A673 (cell line): ENCODE data around the gene HOXB9. TPM values are rescaled to one million over a fixed set of nuclear protein-coding genes. Genes with fewer than 3 reads are reported as not detected.

Source experiments
- BruUV-seq: library from RNA; stranded (reverse); fragments of 400-500 nt; replicated peaks from 2 replicates; lab custom pipeline; 2021; lab: Mats Ljungman, UMichigan
- CTCF ChIA-PET: fragments of 300-600 bp; sonication (Branson Sonifier 250); formaldehyde crosslinking; loops from one replicate; lab custom pipeline; 2022; ENCODE audit warnings: antibody characterized with exemption; lab: Charles Lee
- POLR2A ChIA-PET: fragments of 300-600 bp; sonication (Branson Sonifier 250); formaldehyde crosslinking; loops from one replicate; lab custom pipeline; 2022; ENCODE audit warnings: antibody characterized with exemption; ENCODE audit not compliant: low non-redundant PET; lab: Charles Lee
- DNase-seq: peaks from one replicate; pipeline ENCODE4 v3.0.0-alpha.2; 2015; ENCODE audit warnings: low spot score
- H3K27ac ChIP-seq: fragments of 200-600 bp; sonication (generic); 2 replicates; pipeline ENCODE4 v1.5.1; 2016; ENCODE audit warnings: mixed run types, low read depth, mild to moderate bottlenecking, mixed read lengths, antibody characterized with exemption, low read length; ENCODE audit not compliant: poor library complexity, severe bottlenecking
- H3K27me3 ChIP-seq: fragments of 200-600 bp; sonication (generic); replicated peaks from 2 replicates; pipeline ENCODE4 v1.6.1; 2017; ENCODE audit warnings: mixed run types, low read depth, mild to moderate bottlenecking, mixed read lengths, antibody characterized with exemption, low read length; ENCODE audit not compliant: insufficient read depth, poor library complexity
- H3K36me3 ChIP-seq: fragments of 200-600 bp; sonication (generic); 2 replicates; pipeline ENCODE4 v1.6.1; 2016; ENCODE audit warnings: mixed run types, mild to moderate bottlenecking, mixed read lengths, antibody characterized with exemption, low read length; ENCODE audit not compliant: insufficient read depth, poor library complexity, severe bottlenecking
- H3K4me1 ChIP-seq: fragments of 200-600 bp; sonication (generic); 2 replicates; pipeline ENCODE4 v1.6.1; 2017; ENCODE audit warnings: mixed run types, mild to moderate bottlenecking, mixed read lengths, antibody characterized with exemption, low read length; ENCODE audit not compliant: insufficient read depth, poor library complexity, severe bottlenecking
- H3K4me3 ChIP-seq: fragments of 200-600 bp; sonication (generic); 2 replicates; pipeline ENCODE4 v1.5.1; 2016; ENCODE audit warnings: low read depth, mixed run types, mild to moderate bottlenecking, mixed read lengths, low read length; ENCODE audit not compliant: poor library complexity, severe bottlenecking
- H3K9me3 ChIP-seq: fragments of 200-600 bp; sonication (generic); 2 replicates; pipeline ENCODE4 v1.6.1; 2016; ENCODE audit warnings: mixed run types, low read depth, mild to moderate bottlenecking, mixed read lengths, antibody characterized with exemption, low read length; ENCODE audit not compliant: poor library complexity, severe bottlenecking
- CTCF ChIP-seq: fragments of 300-800, 200-600 bp; sonication (generic); conservative IDR thresholded peaks from 2 replicates; pipeline ENCODE4 v1.5.1; 2017; ENCODE audit warnings: low read depth, mild to moderate bottlenecking, antibody characterized with exemption, low read length, moderate library complexity, mixed read lengths
- EZH2 ChIP-seq: fragments of 200-600 bp; sonication (generic); IDR thresholded peaks from 2 replicates; pipeline ENCODE4 v1.6.1; 2017; ENCODE audit warnings: borderline replicate concordance, low read depth, mild to moderate bottlenecking, mixed read lengths, antibody characterized with exemption, low read length; ENCODE audit not compliant: poor library complexity, severe bottlenecking
- intact Hi-C: fragments of 100-400 bp; cut with micrococcal nuclease; formaldehyde crosslinking; loops from one replicate; pipeline ENCODE4 v1.10.0; 2022; ENCODE audit not compliant: unreplicated experiment
- total RNA-seq: library from RNA; stranded (reverse); gene quantifications from 2 replicates; pipeline ENCODE4 v1.2.3, GENCODE V29; 2021

The HOXB9 gene
- total RNA-seq, 1 experiment from 2014 or later = 8.2 TPM

- no peak for TF ChIP-seq EZH2
- peak; percentile 96 for TF ChIP-seq CTCF
- intact Hi-C loops = no loop called here
- peak overlapping the region; percentile 5 for H3K4me3 ChIP-seq
- no TSS peak for BruUV-seq
- peaks cover 42% of the 10 kb centered on the region for H3K4me1 ChIP-seq
- H3K27ac ChIP-seq = peak overlapping the region; percentile 77
- CTCF ChIA-PET = interaction anchor here (0.6 to 0.8 kb wide), 5 partner anchors 52 to 367 kb away, joined by 3 to 5 read pairs (median 4); no protein-coding TSS in a partner anchor
- POLR2A ChIA-PET = no interaction called here
- peak; percentile 93 for DNase-seq
- no peaks in the 10 kb centered on the region for H3K27me3 ChIP-seq
- no peaks in the 10 kb centered on the region for H3K9me3 ChIP-seq
- H3K36me3 ChIP-seq = peaks cover 12% of the 10 kb centered on the region
Measured at GRCh38 chr17:48593840-48594537, 32.2 kb downstream of the HOXB9 start.

GRCh38 chr17:48593126-48593829 lies 32.9 kb downstream of the HOXB9 start, which contains the start of gene HOXB5:
Gene HOXB5 (minus strand): TSS chr17:48593779. CDS start chr17:48593682, 97 bp downstream.
- Histone ChIP-seq H3K4me1 (peaks cover 46% of the 10 kb centered on the region), H3K36me3 (peaks cover 12% of the 10 kb centered on the region), H3K27ac (peak within 1 kb of the TSS; percentile 77), H3K27me3 (no peaks in the 10 kb centered on the region), H3K9me3 (no peaks in the 10 kb centered on the region), H3K4me3 (peak within 1 kb of the TSS; percentile 5)
- ChIA-PET CTCF (interaction anchor here (0.7 to 1.5 kb wide), 6 partner anchors 9 to 285 kb away, joined by 3 to 4 read pairs (median 3); no protein-coding TSS in a partner anchor), POLR2A (no interaction called here)
- no peak for TF ChIP-seq EZH2
- TF ChIP-seq CTCF = no peak
- BruUV-seq = no TSS peak
- intact Hi-C loops = no loop called here
- DNase-seq = no peak

- Histone ChIP-seq H3K4me3 (no peak overlapping the region), H3K4me1 (peaks cover 48% of the 10 kb centered on the region), H3K9me3 (no peaks in the 10 kb centered on the region), H3K27me3 (no peaks in the 10 kb centered on the region), H3K27ac (no peak overlapping the region), H3K36me3 (peaks cover 12% of the 10 kb centered on the region)
- CTCF ChIA-PET = interaction anchor here (0.7 to 1.5 kb wide), 5 partner anchors 9 to 284 kb away, joined by 3 read pairs; no protein-coding TSS in a partner anchor
- POLR2A ChIA-PET = no interaction called here
- no TSS peak for BruUV-seq
- DNase-seq = no peak
- TF ChIP-seq EZH2 (no peak), CTCF (no peak)
- intact Hi-C loops = no loop called here
Measured at GRCh38 chr17:48592577-48592976, 33.6 kb downstream of the HOXB9 start.
